Measurements from ENCODE around the gene AATK.

The AATK gene

DNA sequence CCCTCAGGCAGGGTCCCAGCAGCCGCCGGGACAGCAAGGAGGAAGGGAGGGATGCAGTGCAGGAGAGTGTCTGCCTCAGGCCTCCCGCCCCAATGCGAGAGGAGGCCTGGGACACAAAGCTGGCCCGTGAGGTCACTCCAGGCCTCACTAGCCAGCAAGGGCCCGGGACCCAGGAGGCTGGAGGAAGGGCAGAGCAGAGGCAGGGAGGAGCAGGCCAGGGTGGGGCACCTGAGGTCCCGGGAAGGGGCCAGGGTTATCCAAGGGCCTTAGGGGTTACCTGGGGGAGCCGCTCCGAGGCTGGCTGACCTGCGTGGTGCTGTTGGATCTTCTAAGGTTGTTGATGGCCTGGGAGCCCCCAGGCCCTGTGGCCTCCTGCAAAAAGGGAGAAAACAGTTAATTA lies 42.6 kb upstream of the AATK start:
- no peak overlapping the region for H3K4me3 ChIP-seq (ENCODE audit: low read depth, low read length)
- CTCF ChIA-PET, result interaction anchor here (1.1 kb wide), 1 partner anchor 8 kb away, joined by 3 read pairs; no protein-coding TSS in a partner anchor
- POLR2A ChIA-PET, result no interaction called here
- DNase-seq (ENCODE audit: low read depth, low spot score), result no peak
- TF ChIP-seq, protein P1, sequence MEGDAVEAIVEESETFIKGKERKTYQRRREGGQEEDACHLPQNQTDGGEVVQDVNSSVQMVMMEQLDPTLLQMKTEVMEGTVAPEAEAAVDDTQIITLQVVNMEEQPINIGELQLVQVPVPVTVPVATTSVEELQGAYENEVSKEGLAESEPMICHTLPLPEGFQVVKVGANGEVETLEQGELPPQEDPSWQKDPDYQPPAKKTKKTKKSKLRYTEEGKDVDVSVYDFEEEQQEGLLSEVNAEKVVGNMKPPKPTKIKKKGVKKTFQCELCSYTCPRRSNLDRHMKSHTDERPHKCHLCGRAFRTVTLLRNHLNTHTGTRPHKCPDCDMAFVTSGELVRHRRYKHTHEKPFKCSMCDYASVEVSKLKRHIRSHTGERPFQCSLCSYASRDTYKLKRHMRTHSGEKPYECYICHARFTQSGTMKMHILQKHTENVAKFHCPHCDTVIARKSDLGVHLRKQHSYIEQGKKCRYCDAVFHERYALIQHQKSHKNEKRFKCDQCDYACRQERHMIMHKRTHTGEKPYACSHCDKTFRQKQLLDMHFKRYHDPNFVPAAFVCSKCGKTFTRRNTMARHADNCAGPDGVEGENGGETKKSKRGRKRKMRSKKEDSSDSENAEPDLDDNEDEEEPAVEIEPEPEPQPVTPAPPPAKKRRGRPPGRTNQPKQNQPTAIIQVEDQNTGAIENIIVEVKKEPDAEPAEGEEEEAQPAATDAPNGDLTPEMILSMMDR (IDR thresholded peaks at IDR 0.05; ENCODE audit: insufficient read depth, low read length, missing control alignments), result no peak

DNA sequence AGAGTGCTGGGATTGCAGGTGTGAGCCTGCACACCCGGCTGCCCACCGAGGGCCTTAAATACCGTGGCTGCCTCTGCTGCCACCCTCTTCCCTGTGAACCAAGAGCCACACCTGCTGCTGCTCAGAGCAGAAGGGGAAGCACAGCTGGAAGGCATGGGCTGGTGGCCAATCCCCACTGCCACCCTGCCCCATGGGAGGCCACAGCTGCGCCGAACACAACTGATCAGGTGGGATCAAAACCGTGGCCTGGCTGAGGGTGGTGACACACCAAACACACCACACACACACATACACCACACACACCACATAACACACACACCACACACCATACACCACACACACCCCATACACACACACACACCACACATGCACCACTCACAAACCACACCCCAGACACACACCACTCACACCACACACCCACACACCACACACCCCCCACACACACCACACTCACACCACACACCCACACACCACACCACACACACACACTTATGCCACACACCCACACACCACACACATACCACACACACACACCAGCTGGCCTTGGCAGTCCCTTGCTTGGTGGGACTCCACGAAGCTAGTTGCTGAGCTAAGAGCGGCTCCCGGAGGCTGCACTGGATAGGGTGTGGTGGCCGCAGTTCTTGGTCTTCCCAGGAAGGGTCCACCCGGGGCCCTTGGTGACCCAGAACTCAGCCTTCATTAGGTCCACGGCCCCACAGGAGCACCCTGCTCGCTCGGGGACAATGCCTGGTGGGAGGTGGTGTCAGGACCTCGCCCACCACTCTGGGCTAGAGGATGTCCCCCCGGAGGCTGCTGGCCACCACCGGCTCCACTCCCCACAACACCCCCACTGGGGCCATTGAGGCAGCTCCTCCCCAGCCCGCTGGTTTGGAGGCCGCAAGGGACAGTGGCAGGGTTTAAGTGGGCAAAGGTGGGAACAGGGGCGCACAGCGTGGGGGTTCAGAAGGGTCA lies 41.9 kb upstream of the AATK start:
- TF ChIP-seq, protein P1 (IDR thresholded peaks at IDR 0.05; ENCODE audit: insufficient read depth, low read length, missing control alignments), result no peak
- CTCF ChIA-PET, result interaction anchor here (1.8 kb wide), 1 partner anchor 17 kb away, joined by 5 read pairs; no protein-coding TSS in a partner anchor
- no peak for DNase-seq (ENCODE audit: low read depth, low spot score)
- no peak overlapping the region for H3K4me3 ChIP-seq (ENCODE audit: low read depth, low read length)
- POLR2A ChIA-PET, result no interaction called here

DNA sequence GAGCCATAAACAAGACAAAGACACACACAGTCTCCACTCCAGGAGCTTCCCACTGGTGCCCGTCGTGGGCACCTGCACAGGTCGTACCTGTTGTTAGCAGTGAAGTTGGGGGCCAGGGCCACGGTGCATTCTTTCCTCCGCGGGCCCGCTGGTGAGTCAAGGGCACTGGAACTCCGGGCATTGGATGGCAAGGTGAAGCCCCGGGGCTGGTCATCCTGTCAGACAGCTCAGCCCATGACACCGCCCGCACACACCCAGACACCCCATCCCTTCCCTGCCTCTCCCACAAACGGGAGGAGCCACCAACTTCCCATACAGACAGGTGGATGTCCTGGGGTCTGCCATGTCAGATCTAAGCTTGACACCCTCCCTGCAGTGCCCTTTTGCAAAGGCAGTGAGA lies 40.6 kb upstream of the AATK start:
- CTCF ChIA-PET, result interaction anchor here (0.5 to 1.8 kb wide), 2 partner anchors 16 to 18 kb away, joined by 3 to 5 read pairs; no protein-coding TSS in a partner anchor
- no peak for DNase-seq (ENCODE audit: low read depth, low spot score)
- POLR2A ChIA-PET, result no interaction called here
- TF ChIP-seq, protein P1 (IDR thresholded peaks at IDR 0.05; ENCODE audit: insufficient read depth, low read length, missing control alignments), result no peak
- H3K4me3 ChIP-seq (ENCODE audit: low read depth, low read length), result no peak overlapping the region

DNA sequence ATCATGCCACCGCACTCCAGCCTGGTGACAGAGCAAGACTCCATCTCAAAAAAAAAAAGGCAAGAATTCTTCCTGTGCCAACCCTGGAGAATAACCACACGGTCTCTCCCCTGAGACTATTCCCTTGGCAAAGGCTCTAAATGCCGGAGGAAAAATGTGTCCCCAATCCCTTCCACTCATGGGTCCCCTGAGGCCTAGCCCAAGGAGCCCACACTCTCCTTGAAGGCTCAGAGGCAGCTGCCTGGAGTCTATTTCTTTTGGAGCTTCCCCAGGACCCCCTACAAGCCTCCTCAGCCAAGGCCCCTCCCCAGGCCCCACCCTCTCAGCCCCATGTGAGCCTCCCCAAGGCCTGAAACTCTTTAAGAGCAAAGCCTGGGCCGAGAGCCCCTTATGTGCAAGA lies 40.1 kb upstream of the AATK start:
- H3K4me3 ChIP-seq (ENCODE audit: low read depth, low read length), result no peak overlapping the region
- DNase-seq (ENCODE audit: low read depth, low spot score), result no peak
- ChIA-PET POLR2A (no interaction called here), CTCF (interaction anchor here (0.5 to 1.8 kb wide), 3 partner anchors 16 to 84 kb away, joined by 3 to 5 read pairs (median 3); no protein-coding TSS in a partner anchor)
- TF ChIP-seq, protein P1 (IDR thresholded peaks at IDR 0.05; ENCODE audit: insufficient read depth, low read length, missing control alignments), result no peak

DNA sequence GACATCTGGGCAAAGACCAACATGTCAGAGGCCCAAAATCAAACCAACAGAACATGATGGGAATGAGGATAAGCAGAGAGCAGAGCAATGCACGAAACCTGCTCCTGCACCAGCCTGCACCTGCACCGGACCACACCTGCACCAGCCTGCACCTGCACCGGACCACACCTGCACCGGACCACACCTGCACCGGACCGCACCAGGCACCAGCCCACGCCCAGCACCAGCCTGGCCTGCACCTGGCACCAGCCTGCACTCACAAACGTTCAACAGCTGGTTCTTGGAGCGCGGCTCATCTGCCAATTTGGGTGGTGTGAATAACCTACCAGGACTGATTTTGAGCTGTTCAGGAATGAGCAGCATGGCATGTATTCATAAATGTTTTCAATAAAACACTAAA lies 38.6 kb upstream of the AATK start:
- TF ChIP-seq, protein P1 (IDR thresholded peaks at IDR 0.05; ENCODE audit: insufficient read depth, low read length, missing control alignments), result no peak
- H3K4me3 ChIP-seq (ENCODE audit: low read depth, low read length), result no peak overlapping the region
- POLR2A ChIA-PET, result no interaction called here
- CTCF ChIA-PET, result interaction anchor here (0.9 to 1.0 kb wide), 2 partner anchors 12 to 15 kb away, joined by 3 read pairs; no protein-coding TSS in a partner anchor
- DNase-seq (ENCODE audit: low read depth, low spot score), result no peak

DNA sequence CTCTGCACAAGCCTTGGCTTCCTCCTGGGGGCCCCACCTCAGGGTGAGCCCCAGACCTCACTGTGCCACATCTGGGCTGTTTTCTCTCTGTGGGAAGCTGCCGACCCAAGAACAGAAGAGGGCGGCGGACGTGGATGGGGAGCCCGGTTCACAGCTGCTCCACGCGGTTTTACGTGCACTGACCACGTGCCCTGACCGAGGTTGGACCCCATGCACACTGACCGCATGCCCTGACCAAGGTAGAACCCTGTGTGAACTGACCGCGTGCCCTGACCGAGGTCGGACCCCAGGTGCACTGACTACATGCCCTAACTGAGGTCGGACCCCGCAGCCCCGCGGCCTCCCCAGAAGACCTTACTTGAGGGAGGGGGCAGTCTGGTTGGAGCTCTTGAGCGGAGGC lies 37.1 kb upstream of the AATK start:
- POLR2A ChIA-PET, result no interaction called here
- DNase-seq (ENCODE audit: low read depth, low spot score), result no peak
- TF ChIP-seq, protein P1 (IDR thresholded peaks at IDR 0.05; ENCODE audit: insufficient read depth, low read length, missing control alignments), result no peak
- CTCF ChIA-PET, result interaction anchor here (0.8 to 5.5 kb wide), 2 partner anchors 15 to 59 kb away, joined by 3 to 36 read pairs; no protein-coding TSS in a partner anchor
- H3K4me3 ChIP-seq (ENCODE audit: low read depth, low read length), result no peak overlapping the region
